ENCODE results near the gene IGF2BP3.

DNA sequence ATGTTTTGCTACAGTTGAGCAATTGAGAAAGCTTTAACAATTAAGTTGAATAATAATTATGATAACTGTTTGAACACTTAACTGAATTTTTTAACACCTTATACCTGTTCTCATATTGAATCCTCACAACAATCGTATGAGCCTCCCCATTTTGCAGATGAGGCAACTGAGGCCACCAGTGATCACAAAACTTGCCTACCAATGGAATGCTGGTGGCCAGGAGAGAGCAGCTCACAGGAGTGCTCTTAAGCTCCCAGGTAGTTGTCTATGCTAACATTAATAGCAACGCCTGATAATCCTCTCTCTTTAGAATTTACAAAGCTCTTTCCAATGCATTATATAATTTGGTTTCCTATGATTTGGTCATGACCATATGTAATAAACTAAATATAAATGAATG is 202.1 kb downstream of the IGF2BP3 start:
- TF ChIP-seq, protein P1, sequence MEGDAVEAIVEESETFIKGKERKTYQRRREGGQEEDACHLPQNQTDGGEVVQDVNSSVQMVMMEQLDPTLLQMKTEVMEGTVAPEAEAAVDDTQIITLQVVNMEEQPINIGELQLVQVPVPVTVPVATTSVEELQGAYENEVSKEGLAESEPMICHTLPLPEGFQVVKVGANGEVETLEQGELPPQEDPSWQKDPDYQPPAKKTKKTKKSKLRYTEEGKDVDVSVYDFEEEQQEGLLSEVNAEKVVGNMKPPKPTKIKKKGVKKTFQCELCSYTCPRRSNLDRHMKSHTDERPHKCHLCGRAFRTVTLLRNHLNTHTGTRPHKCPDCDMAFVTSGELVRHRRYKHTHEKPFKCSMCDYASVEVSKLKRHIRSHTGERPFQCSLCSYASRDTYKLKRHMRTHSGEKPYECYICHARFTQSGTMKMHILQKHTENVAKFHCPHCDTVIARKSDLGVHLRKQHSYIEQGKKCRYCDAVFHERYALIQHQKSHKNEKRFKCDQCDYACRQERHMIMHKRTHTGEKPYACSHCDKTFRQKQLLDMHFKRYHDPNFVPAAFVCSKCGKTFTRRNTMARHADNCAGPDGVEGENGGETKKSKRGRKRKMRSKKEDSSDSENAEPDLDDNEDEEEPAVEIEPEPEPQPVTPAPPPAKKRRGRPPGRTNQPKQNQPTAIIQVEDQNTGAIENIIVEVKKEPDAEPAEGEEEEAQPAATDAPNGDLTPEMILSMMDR (IDR thresholded peaks at IDR 0.05), result no peak
- no peak for TF ChIP-seq POLR2A (IDR thresholded peaks at IDR 0.05)

Measured in breast epithelium (tissue), 3 donors.